Astrocyte of the cerebellum (primary cell): ENCODE data around the gene KDM7A.
A peak's percentile ranks its signal among the peaks of the same experiment; 100 is the strongest.

Source experiments
- DNase-seq: peaks from one replicate; pipeline ENCODE4 v3.0.0-alpha.2; 2011; ENCODE audit warnings: low read depth
- H3K4me3 ChIP-seq: 2 replicates; pipeline ENCODE4 v1.5.1; 2011; ENCODE audit warnings: mild to moderate bottlenecking, low read depth, low read length, moderate library complexity
- CTCF ChIP-seq: IDR thresholded peaks from 2 replicates; pipeline ENCODE4 v1.5.1; 2012; ENCODE audit warnings: low read length, low read depth, moderate library complexity, mild to moderate bottlenecking; ENCODE audit errors: missing control alignments
- in situ Hi-C: cut with HindIII; loops from 2 replicates; pipeline ENCODE4 v1.10.0; 2017; ENCODE audit warnings: low sequenced_read_pairs

The KDM7A gene

GRCh38 chr7:140200061-140200989, 23.5 kb upstream of the KDM7A start:
- no peak for TF ChIP-seq CTCF
- in situ Hi-C loops = no loop called here
- H3K4me3 ChIP-seq = no peak overlapping the region
- DNase-seq = no peak

- H3K4me3 ChIP-seq = no peak overlapping the region
- TF ChIP-seq CTCF = no peak
- no peak for DNase-seq
- in situ Hi-C loops = no loop called here
These were observed 21.2 kb upstream of the KDM7A start for GRCh38 chr7:140197938-140198337.

GRCh38 chr7:140197218-140197890, 20.6 kb upstream of the KDM7A start:
- in situ Hi-C loops = no loop called here

DNA sequence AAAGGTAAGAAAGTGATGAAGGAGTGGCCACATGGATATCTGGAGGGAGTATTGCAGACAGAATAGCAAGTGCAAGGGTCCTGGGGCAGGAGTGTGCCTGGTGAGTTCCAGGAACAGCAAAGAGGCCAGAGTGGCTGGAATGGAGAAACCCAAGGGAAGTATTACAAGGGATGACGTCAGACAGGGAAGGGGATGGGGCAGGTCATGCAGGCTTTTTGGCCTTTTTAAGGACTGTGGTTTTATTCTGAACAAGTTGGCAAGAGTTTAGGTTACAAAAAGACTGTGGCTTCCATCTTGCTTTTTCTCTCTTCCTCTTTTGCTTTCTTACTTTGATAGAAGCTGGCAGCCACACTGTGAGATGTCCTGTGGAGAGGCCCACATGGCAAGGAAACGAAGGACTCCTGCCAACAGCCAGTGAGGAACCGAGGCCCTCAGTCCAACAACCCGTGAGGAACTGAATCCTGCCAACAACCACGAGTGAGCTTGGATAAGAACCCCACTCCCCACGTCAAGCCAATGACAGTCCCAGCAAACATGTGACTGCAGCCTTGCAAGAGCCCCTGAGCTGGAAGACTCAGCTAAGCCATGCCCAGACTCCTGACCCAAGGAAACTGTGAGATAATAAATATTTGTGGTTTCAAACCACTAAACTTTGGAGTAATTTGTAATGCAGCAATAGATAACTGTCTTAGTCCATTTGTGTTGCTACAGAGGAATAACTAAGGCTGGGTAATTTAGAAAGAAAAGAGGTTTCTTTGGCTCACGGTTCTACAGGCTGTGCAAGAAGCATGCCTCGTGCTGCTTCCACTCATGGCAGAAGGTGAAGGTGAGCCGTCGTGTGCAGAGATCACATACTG, 19.8 kb upstream of the KDM7A start:
- in situ Hi-C loops = no loop called here
- H3K4me3 ChIP-seq = no peak overlapping the region
- TF ChIP-seq CTCF = no peak
- peak; percentile 62 for DNase-seq

More at GRCh38 chr7:140197218-140197890, 20.6 kb upstream of the KDM7A start:
- no peak for TF ChIP-seq CTCF
- H3K4me3 ChIP-seq = no peak overlapping the region
- no peak for DNase-seq

DNA sequence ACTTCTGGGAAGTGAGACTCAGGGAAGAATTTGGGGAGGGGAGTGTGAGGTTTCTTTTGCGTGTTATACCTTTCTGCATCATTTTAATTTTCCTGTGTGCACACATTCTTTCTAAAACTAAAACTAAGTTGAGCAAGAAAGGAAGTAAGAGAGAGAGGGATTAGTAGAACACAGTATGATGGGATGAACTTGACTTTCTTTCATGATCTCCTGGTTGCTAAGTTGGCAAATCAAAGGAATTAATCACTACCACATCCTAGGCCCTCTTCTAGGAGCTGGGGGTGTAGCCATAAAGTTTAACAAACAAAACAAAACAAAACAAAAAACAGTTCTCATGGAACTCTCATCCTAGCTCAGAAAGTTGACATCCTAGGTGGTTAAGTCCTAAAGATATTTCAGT, 19.1 kb upstream of the KDM7A start:
- TF ChIP-seq CTCF = no peak
- no peak overlapping the region for H3K4me3 ChIP-seq
- in situ Hi-C loops = no loop called here
- DNase-seq = no peak

- DNase-seq = no peak
- no peak for TF ChIP-seq CTCF
- in situ Hi-C loops = no loop called here
- no peak overlapping the region for H3K4me3 ChIP-seq
These were observed 15.8 kb upstream of the KDM7A start for GRCh38 chr7:140192620-140193019.
